Measurements from ENCODE around the gene NUAK2. TPM values are rescaled to one million over a fixed set of nuclear protein-coding genes. Genes with fewer than 3 reads are reported as not detected.

Gene NUAK2
- polyA plus RNA-seq, 1 donor from 2014 or later: 1.4 TPM

DNA sequence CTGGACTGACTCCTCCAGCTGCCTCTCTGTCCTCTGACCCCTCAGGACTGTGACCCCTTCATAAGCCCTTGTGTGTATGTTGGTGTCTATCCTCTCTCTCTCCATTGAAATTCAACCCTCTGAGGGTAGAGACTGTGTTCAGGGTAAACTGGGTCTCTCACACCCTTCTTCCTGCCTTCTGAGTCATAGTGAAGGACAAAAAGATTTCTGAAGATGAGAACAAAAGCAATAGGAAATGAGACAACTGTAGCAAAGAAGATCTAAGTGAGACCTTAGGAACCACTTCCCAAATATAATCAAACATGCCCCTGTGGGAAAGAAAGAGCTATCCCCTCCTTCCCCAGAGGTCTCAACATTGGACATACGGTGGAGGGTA, 16.9 kb downstream of the NUAK2 start:
- Histone ChIP-seq H3K9me3 (ENCODE audit: low read length) (no peaks in the 10 kb centered on the region), H2AFZ (ENCODE audit: low read depth, low read length) (no peak overlapping the region), H4K20me1 (ENCODE audit: insufficient read depth) (no peaks in the 10 kb centered on the region), H3K9ac (ENCODE audit: low read length) (no peak overlapping the region), H3K79me2 (replicated peaks; ENCODE audit: insufficient read depth, low read length) (peaks cover 9% of the 10 kb centered on the region), H3K9me2 (ENCODE audit: insufficient read depth, low read length) (no peaks in the 10 kb centered on the region), H3K36me3 (ENCODE audit: insufficient read depth, low read length) (peaks cover 6% of the 10 kb centered on the region), H3F3A (ENCODE audit: insufficient read depth, low read length, poor library complexity, severe bottlenecking) (peaks cover 4% of the 10 kb centered on the region), H3K27ac (ENCODE audit: low read length) (no peak overlapping the region), H3K27me3 (ENCODE audit: insufficient read depth, low read depth, low read length) (no peaks in the 10 kb centered on the region), H3K4me3 (ENCODE audit: low read length) (no peak overlapping the region), H3K4me2 (ENCODE audit: low read length) (no peak overlapping the region)
- no peak for TF ChIP-seq MXI1 (conservative IDR thresholded peaks at IDR 0.05; ENCODE audit: poor library complexity, severe bottlenecking)
- no peak for TF ChIP-seq TAF1 (IDR thresholded peaks at IDR 0.05; ENCODE audit: low read depth)
- TF ChIP-seq RAD21 (conservative IDR thresholded peaks at IDR 0.05): no peak
- TF ChIP-seq POLR2AphosphoS5 (IDR thresholded peaks at IDR 0.05): no peak
- TF ChIP-seq, protein P1, sequence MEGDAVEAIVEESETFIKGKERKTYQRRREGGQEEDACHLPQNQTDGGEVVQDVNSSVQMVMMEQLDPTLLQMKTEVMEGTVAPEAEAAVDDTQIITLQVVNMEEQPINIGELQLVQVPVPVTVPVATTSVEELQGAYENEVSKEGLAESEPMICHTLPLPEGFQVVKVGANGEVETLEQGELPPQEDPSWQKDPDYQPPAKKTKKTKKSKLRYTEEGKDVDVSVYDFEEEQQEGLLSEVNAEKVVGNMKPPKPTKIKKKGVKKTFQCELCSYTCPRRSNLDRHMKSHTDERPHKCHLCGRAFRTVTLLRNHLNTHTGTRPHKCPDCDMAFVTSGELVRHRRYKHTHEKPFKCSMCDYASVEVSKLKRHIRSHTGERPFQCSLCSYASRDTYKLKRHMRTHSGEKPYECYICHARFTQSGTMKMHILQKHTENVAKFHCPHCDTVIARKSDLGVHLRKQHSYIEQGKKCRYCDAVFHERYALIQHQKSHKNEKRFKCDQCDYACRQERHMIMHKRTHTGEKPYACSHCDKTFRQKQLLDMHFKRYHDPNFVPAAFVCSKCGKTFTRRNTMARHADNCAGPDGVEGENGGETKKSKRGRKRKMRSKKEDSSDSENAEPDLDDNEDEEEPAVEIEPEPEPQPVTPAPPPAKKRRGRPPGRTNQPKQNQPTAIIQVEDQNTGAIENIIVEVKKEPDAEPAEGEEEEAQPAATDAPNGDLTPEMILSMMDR (IDR thresholded peaks at IDR 0.05; ENCODE audit: poor library complexity, severe bottlenecking): no peak
- TF ChIP-seq SMC3 (conservative IDR thresholded peaks at IDR 0.05; ENCODE audit: poor library complexity): no peak
- TF ChIP-seq EP300 (conservative IDR thresholded peaks at IDR 0.05; ENCODE audit: poor library complexity, severe bottlenecking): no peak
- TF ChIP-seq EZH2 (IDR thresholded peaks at IDR 0.05; ENCODE audit: borderline replicate concordance, insufficient read depth, low read length, poor library complexity, severe bottlenecking): no peak
- TF ChIP-seq, protein P2, sequence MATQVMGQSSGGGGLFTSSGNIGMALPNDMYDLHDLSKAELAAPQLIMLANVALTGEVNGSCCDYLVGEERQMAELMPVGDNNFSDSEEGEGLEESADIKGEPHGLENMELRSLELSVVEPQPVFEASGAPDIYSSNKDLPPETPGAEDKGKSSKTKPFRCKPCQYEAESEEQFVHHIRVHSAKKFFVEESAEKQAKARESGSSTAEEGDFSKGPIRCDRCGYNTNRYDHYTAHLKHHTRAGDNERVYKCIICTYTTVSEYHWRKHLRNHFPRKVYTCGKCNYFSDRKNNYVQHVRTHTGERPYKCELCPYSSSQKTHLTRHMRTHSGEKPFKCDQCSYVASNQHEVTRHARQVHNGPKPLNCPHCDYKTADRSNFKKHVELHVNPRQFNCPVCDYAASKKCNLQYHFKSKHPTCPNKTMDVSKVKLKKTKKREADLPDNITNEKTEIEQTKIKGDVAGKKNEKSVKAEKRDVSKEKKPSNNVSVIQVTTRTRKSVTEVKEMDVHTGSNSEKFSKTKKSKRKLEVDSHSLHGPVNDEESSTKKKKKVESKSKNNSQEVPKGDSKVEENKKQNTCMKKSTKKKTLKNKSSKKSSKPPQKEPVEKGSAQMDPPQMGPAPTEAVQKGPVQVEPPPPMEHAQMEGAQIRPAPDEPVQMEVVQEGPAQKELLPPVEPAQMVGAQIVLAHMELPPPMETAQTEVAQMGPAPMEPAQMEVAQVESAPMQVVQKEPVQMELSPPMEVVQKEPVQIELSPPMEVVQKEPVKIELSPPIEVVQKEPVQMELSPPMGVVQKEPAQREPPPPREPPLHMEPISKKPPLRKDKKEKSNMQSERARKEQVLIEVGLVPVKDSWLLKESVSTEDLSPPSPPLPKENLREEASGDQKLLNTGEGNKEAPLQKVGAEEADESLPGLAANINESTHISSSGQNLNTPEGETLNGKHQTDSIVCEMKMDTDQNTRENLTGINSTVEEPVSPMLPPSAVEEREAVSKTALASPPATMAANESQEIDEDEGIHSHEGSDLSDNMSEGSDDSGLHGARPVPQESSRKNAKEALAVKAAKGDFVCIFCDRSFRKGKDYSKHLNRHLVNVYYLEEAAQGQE (IDR thresholded peaks at IDR 0.05; ENCODE audit: borderline replicate concordance): no peak

DNA sequence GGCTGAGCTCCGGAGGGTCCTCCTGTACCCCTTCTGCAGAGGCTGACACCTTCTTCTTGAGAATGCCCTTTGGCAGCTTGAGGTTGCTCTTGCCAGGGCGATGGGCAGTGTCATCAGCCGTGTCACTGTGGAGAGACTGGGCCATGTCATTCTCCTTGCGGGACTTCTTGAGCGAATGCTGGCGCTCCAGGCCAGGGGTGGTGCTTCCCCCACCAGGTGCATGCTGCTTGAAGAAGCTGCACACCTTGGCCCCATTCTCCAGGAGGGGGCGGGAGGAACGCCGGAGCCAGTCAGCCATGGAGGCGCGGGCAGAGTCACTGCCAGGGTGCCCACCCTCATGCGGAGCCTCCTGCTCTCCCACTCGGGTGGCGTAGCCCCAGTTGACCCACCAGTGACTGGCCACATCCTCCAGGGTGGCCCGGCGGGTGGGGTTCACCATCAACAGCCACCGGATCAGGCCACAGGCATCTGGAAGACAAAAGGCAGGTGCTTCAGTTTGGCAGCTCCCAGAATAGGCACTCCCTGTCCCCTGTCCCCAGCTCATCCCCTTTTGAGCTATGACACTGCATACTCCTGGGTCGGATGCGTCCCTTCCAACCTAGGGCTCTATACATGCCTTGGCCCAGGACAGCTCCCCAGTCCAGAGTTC, 17.4 kb downstream of the NUAK2 start:
- no peaks in the 10 kb centered on the region for H3K9me3 ChIP-seq (ENCODE audit: low read length)
- peaks cover 6% of the 10 kb centered on the region for H3K36me3 ChIP-seq (ENCODE audit: insufficient read depth, low read length)

More for the DNA sequence above, 17.4 kb downstream of the NUAK2 start:
- Histone ChIP-seq H3K27ac (ENCODE audit: low read length) (no peak overlapping the region), H3K4me2 (ENCODE audit: low read length) (no peak overlapping the region), H4K20me1 (ENCODE audit: insufficient read depth) (no peaks in the 10 kb centered on the region), H3K79me2 (replicated peaks; ENCODE audit: insufficient read depth, low read length) (peaks cover 5% of the 10 kb centered on the region), H3K9ac (ENCODE audit: low read length) (no peak overlapping the region), H3F3A (ENCODE audit: insufficient read depth, low read length, poor library complexity, severe bottlenecking) (peaks cover 4% of the 10 kb centered on the region), H3K27me3 (ENCODE audit: insufficient read depth, low read depth, low read length) (no peaks in the 10 kb centered on the region), H2AFZ (ENCODE audit: low read depth, low read length) (no peak overlapping the region), H3K4me3 (ENCODE audit: low read length) (no peak overlapping the region), H3K9me2 (ENCODE audit: insufficient read depth, low read length) (no peaks in the 10 kb centered on the region)
- TF ChIP-seq EZH2 (IDR thresholded peaks at IDR 0.05; ENCODE audit: borderline replicate concordance, insufficient read depth, low read length, poor library complexity, severe bottlenecking) (no peak), EP300 (conservative IDR thresholded peaks at IDR 0.05; ENCODE audit: poor library complexity, severe bottlenecking) (no peak)
- TF ChIP-seq, protein P2 (IDR thresholded peaks at IDR 0.05; ENCODE audit: borderline replicate concordance): no peak
